ENCODE data around the gene MAP6D1. TPM values are rescaled to one million over a fixed set of nuclear protein-coding genes. Genes with fewer than 3 reads are reported as not detected.

The MAP6D1 gene
- total RNA-seq, 1 donor, result 2.2 TPM

GRCh38 chr3:183837894-183838293 is 12.5 kb upstream of the MAP6D1 start:
- Histone ChIP-seq H3K4me2 (ENCODE audit: insufficient read depth, low read length) (no peak overlapping the region), H3K9me3 (ENCODE audit: low read depth, low read length) (no peaks in the 10 kb centered on the region), H3K36me3 (ENCODE audit: insufficient read depth, low read length) (peaks cover 40% of the 10 kb centered on the region), H3K27me3 (ENCODE audit: insufficient read depth, low read length) (no peaks in the 10 kb centered on the region), H3K79me2 (ENCODE audit: insufficient read depth, low read length) (no peaks in the 10 kb centered on the region), H3K27ac (ENCODE audit: low read depth, low read length) (no peak overlapping the region), H2AFZ (ENCODE audit: low read length) (no peak overlapping the region), H3K4me3 (ENCODE audit: insufficient read depth, low read length) (no peak overlapping the region), H3K4me1 (ENCODE audit: insufficient read depth, low read length) (no peaks in the 10 kb centered on the region), H4K20me1 (ENCODE audit: insufficient read depth, low read length) (peaks cover 2% of the 10 kb centered on the region)
- no peak for DNase-seq (ENCODE audit: insufficient read length, low spot score, missing footprints)
- no peak for TF ChIP-seq CTCF (IDR thresholded peaks at IDR 0.05; ENCODE audit: extremely low read depth, low read depth, low read length)

DNA sequence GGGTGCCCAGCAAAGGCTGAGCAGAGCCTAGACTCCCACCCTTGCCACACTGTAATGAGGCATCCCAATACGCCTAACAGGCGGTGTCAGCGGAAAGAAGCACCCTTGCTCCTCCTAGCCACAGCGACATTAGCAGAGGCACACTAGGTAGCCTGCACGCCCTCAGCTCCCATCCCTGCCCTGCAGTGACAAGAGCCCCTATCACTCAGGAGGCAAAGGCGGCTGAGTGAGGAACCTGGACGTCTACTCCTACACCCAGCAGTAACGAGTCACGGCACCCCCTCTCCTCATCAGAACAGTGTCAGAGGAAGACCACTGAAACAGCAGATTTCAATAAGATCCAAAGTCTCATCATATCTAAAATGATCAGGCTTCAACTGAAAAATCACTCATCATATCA is 12.0 kb upstream of the MAP6D1 start:
- H3K4me2 ChIP-seq (ENCODE audit: insufficient read depth, low read length), result no peak overlapping the region
- no peaks in the 10 kb centered on the region for H3K4me1 ChIP-seq (ENCODE audit: insufficient read depth, low read length)
- no peak overlapping the region for H3K4me3 ChIP-seq (ENCODE audit: insufficient read depth, low read length)
- H2AFZ ChIP-seq (ENCODE audit: low read length), result no peak overlapping the region
- H3K79me2 ChIP-seq (ENCODE audit: insufficient read depth, low read length), result no peaks in the 10 kb centered on the region
- H3K27ac ChIP-seq (ENCODE audit: low read depth, low read length), result no peak overlapping the region
- no peak for TF ChIP-seq CTCF (IDR thresholded peaks at IDR 0.05; ENCODE audit: extremely low read depth, low read depth, low read length)
- DNase-seq (ENCODE audit: insufficient read length, low spot score, missing footprints), result no peak
- no peaks in the 10 kb centered on the region for H3K9me3 ChIP-seq (ENCODE audit: low read depth, low read length)
- H4K20me1 ChIP-seq (ENCODE audit: insufficient read depth, low read length), result peaks cover 2% of the 10 kb centered on the region
- peaks cover 44% of the 10 kb centered on the region for H3K36me3 ChIP-seq (ENCODE audit: insufficient read depth, low read length)
- no peaks in the 10 kb centered on the region for H3K27me3 ChIP-seq (ENCODE audit: insufficient read depth, low read length)

GRCh38 chr3:183833516-183833915 is 8.1 kb upstream of the MAP6D1 start:
- no peak overlapping the region for H2AFZ ChIP-seq (ENCODE audit: low read length)
- H3K9me3 ChIP-seq (ENCODE audit: low read depth, low read length), result no peaks in the 10 kb centered on the region
- no peak for TF ChIP-seq CTCF (IDR thresholded peaks at IDR 0.05; ENCODE audit: extremely low read depth, low read depth, low read length)
- no peak for DNase-seq (ENCODE audit: insufficient read length, low spot score, missing footprints)
- no peaks in the 10 kb centered on the region for H3K79me2 ChIP-seq (ENCODE audit: insufficient read depth, low read length)
- H4K20me1 ChIP-seq (ENCODE audit: insufficient read depth, low read length), result peaks cover 2% of the 10 kb centered on the region
- no peaks in the 10 kb centered on the region for H3K27me3 ChIP-seq (ENCODE audit: insufficient read depth, low read length)
- no peak overlapping the region for H3K4me3 ChIP-seq (ENCODE audit: insufficient read depth, low read length)
- H3K4me1 ChIP-seq (ENCODE audit: insufficient read depth, low read length), result no peaks in the 10 kb centered on the region
- H3K36me3 ChIP-seq (ENCODE audit: insufficient read depth, low read length), result peaks cover 35% of the 10 kb centered on the region
- no peak overlapping the region for H3K27ac ChIP-seq (ENCODE audit: low read depth, low read length)
- no peak overlapping the region for H3K4me2 ChIP-seq (ENCODE audit: insufficient read depth, low read length)

DNA sequence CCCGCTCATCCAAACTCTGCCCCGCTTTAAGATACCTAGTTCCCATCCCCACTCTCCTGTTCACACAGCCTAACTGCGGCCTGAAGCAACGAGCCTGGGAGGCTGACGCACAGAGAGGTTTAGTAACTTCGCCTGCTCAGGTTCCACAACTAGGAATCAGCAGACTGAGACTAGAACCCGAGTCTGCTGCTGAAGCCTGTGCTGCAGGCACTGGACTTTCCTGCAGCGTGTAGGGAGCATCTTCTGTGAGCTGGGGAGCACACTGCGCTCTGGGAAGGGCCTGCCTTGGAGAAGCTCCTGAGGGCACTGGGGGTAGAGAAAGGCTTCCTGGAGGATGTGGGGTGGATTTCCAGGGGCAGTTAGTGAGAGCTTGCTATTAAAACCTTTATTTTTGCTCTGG is 4.8 kb upstream of the MAP6D1 start:
- Histone ChIP-seq H3K4me3 (ENCODE audit: insufficient read depth, low read length) (no peak overlapping the region), H3K27me3 (ENCODE audit: insufficient read depth, low read length) (no peaks in the 10 kb centered on the region), H4K20me1 (ENCODE audit: insufficient read depth, low read length) (no peaks in the 10 kb centered on the region), H3K4me1 (ENCODE audit: insufficient read depth, low read length) (no peaks in the 10 kb centered on the region), H3K27ac (ENCODE audit: low read depth, low read length) (no peak overlapping the region), H3K9me3 (ENCODE audit: low read depth, low read length) (no peaks in the 10 kb centered on the region), H3K4me2 (ENCODE audit: insufficient read depth, low read length) (no peak overlapping the region), H2AFZ (ENCODE audit: low read length) (no peak overlapping the region), H3K36me3 (ENCODE audit: insufficient read depth, low read length) (peaks cover 32% of the 10 kb centered on the region), H3K79me2 (ENCODE audit: insufficient read depth, low read length) (no peaks in the 10 kb centered on the region)
- no peak for DNase-seq (ENCODE audit: insufficient read length, low spot score, missing footprints)
- no peak for TF ChIP-seq CTCF (IDR thresholded peaks at IDR 0.05; ENCODE audit: extremely low read depth, low read depth, low read length)

All from osteoblast (primary cell).